HG03521 (cell line): ENCODE results near the gene HARS2.
"Not testable (repeated sequence)": the region's sequence is repeated elsewhere in the genome, so short reads cannot be mapped to it uniquely, and the experiment has no call there.

Experiments
- ATAC-seq: cut with Tn5 transposase; IDR thresholded peaks from one replicate; pipeline ENCODE4 v1.9.1; 2021; ENCODE audit warnings: mild to moderate bottlenecking, moderate library complexity; ENCODE audit not compliant: unreplicated experiment

Gene HARS2, protein sequence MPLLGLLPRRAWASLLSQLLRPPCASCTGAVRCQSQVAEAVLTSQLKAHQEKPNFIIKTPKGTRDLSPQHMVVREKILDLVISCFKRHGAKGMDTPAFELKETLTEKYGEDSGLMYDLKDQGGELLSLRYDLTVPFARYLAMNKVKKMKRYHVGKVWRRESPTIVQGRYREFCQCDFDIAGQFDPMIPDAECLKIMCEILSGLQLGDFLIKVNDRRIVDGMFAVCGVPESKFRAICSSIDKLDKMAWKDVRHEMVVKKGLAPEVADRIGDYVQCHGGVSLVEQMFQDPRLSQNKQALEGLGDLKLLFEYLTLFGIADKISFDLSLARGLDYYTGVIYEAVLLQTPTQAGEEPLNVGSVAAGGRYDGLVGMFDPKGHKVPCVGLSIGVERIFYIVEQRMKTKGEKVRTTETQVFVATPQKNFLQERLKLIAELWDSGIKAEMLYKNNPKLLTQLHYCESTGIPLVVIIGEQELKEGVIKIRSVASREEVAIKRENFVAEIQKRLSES

DNA sequence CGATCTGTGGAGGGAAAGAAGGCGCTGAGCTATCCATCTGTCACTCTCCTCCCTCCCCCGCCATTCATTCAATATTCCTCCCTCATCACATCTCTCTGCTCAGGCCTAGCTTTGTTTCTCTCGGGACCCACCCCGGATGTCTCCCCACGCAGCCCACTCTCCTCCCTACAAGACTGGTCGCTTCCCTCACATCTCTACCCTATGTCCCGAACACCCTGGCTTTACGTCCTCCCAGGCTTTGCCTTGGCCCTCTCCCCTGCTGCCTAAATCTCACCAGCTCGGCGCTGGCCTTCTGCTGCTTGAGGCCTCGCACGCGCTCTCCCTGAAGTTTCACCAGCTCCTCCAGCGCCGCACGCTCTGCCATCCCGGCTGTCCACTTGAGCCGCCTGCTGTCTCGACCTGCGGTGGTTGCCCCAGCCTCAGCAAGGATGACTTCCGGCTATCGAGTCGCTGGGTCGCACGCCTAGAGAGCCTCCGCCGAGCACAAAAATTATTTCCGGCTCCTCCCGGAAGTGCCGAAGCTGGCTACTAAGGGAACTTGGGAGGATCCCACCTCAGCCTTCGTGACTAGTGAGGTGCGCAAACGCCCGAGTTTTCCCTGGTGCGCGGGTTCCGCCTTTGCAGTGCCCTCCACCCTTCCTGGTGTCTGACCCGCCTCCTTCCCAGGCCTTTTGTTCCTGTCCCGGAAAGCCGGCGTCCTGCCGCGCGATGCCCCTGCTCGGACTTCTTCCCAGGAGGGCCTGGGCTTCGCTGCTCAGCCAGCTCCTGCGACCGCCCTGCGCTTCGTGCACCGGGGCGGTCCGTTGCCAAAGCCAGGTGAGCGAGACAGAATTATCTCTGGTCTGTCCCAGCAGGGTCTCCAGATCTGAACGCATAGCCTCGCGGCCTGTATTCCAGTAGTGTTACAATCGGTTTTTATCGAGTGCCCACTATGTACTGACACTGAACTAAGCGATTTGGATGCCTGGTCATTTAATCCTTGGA, at the start of gene HARS2, which contains the start of gene HARS1:
HARS2 (plus strand) TSS at position 515 of the 984 bp plus-strand sequence; CDS start at position 709, 194 bp downstream.
HARS1 (minus strand) TSS at position 430 of the 984 bp plus-strand sequence; CDS start at position 364, 66 bp downstream.
- ATAC-seq = peak; percentile 98

DNA sequence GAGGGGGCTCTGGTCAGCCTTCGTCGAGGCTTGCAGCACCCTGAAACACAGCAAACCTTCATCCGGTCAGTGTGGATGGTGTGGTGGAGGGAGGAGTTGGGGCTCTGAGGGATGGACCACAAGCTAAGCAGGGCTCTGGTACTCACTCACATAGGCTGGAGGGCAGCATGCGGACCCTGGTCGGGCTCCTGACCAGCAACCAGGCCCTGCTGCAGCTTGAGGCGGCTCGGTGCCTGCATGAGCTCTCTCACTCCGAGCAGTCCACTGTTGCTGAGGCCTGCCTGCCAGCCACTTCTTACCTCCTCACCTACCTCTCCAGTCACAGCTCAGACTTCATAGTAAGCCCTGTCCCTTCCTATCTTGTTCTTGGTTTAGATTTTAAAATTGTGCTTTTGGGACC, 49.5 kb upstream of the HARS2 start:
- no peak for ATAC-seq

DNA sequence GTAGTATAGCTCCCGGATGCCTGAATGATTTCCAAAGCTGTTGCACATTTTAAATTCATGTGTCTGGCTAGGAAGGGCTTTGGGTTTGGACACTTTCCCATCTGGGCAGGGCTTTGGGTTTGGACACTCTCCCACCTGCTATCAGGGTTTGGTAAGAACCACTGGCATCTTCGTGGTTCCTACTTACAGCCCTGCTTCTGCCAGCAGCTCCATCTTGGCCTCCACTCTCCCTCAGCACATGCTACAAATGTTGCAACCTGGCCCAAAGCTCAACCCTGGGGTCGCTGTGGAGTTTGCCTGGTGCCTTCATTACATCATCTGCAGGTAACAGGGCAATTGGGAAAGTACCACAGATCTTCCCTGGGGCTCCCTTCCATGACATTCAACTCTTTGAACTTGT, 48.5 kb upstream of the HARS2 start:
- ATAC-seq = no peak

DNA sequence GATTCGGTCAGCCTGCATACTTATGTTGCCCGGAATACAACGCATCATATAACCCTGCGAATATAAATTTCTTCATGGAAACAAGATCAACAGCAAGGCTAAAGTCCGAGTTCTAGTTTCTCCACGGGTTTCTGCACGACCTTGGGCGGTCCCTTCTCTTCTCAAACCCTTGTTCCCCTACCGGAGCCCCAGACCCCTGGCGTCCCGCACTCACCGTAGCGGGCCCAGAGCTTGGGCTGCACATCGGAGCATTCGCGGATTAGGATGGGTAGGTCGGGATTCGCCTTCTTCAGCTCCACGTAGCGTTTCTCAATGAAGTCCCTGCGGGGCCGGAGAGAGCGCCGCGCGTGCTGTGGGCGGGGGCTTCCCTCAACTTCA, 44.2 kb upstream of the HARS2 start:
- ATAC-seq = no peak

DNA sequence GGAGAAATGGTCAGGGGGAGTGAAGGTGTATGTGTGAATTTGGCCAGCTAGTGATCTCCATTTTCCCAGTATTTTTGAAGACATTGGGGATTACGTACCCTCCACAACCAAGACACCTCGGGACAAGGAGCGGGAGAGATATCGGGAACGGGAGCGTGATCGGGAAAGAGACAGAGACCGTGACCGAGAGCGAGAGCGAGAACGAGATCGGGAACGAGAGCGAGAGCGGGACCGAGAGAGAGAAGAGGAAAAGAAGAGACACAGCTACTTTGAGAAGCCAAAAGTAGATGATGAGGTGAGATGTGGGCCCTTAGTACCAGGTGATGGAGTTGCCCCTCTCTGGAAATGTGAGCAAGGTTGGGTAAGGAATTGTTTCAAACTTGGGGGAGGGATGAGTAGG, 32.4 kb upstream of the HARS2 start:
- ATAC-seq = no peak

DNA sequence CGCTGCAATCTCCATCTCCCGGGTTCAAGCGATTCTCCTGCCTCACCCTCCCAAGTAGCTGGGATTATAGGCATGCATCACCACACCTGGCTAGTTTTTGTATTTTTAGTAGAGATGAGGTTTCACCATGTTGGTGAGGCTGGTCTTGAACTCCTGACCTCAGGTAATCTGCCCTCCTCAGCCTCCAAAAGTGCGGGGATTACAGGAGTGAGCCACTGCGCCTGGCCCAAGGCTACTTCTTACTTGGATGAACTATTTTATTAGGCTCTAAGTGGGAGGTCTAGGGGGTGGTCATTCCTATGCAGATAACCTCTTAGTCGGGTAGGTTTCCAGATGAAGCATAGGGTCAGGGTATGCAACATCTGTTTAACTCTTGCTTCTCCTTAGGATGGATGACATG, 30.9 kb upstream of the HARS2 start:
- ATAC-seq = not testable (repeated sequence)

DNA sequence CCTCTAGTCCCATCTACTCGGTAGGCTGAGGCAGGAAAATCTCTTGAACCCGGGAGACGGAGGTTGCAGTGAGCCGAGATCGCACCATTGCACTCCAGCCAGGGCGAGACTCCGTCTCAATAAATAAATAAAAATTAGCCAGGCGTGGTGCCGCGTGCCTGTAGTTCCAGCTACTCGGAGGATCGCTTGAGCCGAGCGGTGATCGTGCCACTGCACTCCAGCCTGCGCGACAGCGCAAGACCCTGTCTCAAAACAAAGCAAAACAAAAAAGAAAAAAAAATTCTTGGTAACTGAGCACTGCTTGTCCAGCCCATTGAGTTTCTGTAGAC, 27.3 kb upstream of the HARS2 start:
- no peak for ATAC-seq

DNA sequence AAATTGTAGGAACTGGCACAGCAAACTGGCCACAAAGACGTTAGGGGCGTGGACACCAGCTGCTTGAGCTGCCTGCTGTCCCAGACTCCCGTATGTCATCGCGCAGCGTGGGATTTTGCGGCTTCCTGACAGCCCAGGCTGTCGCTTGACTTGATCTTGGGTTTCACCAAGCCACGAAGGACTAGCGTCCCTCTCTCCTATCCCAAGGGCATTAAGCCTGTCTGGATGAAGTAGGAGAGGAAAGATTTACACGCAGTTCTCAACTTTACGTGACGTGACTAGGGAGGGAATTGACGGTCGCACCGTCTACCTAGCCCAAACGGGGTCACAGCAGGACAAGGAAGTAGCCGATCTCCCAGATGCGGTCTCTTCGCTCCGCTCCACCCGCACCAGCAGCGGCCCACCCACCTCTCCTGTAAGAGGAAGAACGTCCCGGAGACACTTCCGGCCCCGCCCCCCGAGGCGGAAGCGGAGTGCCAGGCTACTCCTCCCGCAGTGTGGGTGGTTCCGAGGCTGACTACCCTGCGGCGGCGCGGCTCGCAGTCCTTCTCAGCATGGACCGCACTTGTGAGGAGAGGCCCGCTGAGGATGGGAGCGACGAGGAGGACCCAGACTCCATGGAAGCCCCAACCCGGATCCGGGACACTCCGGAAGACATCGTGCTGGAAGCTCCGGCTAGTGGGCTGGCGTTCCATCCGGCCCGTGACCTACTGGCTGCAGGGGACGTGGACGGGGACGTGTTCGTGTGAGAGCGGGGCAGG, 26.7 kb upstream of the HARS2 start, which contains the start of gene WDR55:
WDR55 (plus strand) TSS at position 546 of the 761 bp plus-strand sequence; CDS start at position 555, 9 bp downstream.
- peak; percentile 96 for ATAC-seq

DNA sequence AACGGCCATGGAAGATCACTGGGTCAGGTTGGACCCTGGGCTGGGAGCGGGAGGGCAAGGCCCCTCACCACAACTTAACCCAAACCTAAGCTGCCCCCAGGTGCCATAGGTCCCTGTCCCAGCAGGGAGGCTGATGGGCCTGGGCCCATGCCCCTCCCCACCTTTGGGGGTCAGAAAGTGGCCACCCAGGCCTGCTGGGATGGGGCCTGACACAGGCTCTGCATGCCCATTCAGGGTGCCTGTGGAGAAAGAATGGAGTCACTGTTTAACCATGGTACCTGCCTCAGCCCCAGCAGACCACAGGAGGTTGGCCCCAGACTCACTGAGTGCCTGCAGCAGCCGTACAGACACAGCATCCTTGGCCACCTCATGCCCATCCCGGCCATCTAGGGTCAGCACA, 20.2 kb upstream of the HARS2 start:
- not testable (repeated sequence) for ATAC-seq

DNA sequence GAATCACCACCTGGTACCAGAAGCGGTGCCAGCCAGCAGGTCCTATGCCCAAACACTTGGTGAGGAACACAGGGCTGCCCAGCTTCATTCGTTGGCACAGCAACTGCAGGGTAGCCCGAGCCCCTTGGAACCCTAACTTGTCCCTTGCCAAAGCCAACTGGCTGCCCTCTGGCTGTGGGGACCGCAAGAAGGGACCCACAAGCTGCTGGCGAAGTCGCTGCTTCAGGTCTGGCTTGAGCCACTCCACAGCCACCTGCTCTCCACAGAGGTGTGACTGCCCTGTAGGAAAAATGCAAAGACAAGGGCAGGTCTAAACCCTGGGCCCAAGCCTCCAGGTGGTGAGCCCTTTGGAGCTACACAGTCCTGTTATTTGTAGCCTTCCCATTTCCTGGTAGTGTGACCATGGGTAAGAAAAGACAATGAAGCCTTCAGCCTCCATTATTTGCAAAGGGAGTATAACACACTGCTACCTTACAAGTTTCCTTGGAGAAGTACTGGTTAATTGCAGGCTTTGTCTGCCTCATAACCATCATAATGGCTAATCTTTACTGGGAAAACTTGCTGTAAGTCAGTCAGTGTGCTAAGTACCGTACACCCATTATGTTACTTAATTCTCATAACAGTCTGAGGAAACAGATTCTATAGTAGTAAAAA, 19.7 kb upstream of the HARS2 start:
- no peak for ATAC-seq

DNA sequence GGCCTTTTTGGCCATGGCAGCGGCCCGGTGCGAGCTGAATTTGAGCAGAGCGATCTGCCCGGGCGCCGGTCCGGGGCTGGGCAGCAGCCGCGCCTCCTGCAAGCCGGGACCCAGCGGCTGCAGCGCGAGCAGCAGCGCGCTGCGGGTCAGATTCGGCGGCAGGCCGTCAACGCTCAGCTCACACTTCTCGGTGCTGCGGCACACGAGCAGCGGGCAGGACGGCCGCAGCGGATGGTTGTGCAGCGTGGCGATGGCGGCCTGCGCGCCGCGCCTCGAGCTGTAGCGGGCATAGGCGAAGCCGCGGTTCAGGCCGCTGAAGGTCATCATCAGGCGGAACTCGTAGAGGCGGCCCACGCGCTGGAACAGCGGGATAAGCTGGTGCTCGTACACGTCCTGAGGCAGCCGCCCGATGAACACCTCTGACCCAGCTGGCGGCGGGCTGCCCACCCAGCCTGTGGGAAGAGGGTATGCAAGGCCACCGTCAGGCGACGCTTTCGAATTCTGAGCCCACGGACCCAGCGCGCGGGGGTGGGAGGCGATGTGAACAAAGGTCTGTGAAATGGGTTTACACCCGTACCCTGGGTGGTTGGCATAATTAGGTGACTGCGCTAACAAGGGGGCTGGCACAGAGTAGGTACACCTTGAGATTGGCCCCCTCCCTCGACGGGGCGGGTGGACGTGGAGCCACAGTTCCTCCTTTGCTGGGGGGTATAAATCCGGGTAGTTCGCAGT, 18.6 kb upstream of the HARS2 start:
- ATAC-seq = no peak

DNA sequence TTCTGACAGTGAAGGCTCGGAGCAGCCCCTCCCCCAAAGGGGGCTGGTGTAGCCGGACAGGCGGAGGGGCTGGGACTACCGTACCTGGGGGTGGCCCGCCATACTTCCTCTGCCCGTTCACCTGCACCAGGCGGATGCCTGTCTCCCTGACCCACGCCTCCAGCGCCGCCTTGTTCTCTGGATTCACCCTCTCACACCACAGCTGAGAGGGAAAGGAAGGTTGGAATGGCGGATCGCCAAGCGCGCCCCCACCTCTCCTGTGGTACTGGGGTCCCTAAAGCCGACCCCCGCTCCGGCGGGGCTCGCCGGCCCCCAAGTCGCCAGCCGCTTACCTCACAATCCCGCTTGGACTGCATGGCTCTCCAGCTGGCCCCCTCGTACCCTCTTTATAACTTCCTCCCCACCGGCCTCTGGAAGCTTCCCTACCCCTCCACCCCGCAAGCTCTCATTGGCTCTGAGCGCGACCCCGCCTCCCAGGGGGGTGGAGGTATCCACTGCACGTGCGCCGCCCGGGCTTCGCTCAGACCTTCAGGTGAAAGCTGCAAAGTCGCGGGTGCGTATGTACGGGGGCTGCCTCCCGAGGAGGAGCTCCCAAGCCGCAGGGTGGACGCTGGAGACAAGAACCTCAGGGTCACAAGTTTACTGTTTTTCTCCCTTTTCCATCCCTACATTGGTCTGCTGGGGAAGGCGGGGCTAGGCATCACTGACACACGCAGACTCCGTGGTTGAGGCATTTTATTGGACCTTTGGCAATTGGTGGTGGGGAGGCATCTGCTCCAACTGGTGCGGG, 17.9 kb upstream of the HARS2 start, which contains the start of gene DND1:
DND1 (minus strand) TSS at position 390 of the 790 bp plus-strand sequence; CDS start at position 356, 34 bp downstream.
- ATAC-seq = no peak

DNA sequence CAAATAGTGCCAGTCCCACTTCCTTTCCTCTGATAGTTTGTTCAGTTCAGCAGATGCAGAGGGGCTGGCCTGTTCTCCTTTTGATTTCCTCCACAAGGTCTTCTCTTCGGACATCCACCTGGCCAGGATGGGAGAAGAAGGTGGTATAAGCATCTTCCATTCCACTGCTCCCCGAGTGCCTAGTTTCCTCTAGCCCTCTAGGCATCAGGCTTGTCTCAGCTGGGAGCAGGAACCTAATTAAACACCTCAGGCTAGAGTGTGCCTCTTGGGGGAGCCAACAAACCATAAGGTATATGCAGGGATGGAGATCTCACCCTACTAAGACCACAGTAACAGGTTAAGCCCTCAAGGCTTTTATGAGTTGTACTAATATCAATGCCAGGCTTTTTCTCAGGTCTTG, 17.0 kb upstream of the HARS2 start:
- ATAC-seq = no peak

DNA sequence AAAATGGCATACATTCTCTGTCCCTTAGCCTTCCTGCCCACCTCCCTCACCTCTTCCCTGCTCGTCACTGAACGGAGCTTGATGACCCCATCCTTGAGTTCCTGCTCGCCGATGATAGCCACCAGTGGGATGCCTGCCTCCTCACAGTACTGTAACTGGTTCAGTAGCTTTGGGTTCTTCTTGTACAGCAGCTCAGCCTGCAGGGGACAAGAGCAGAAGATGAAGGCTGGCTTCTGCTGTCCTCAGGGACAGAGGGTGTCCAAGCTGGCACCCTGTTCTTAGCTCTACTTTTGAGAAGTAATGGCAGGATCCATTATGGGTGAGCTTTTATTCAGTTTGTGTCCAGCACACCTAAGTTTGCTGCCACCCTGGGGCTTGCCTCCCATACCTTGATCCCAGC, 16.6 kb upstream of the HARS2 start:
- no peak for ATAC-seq

DNA sequence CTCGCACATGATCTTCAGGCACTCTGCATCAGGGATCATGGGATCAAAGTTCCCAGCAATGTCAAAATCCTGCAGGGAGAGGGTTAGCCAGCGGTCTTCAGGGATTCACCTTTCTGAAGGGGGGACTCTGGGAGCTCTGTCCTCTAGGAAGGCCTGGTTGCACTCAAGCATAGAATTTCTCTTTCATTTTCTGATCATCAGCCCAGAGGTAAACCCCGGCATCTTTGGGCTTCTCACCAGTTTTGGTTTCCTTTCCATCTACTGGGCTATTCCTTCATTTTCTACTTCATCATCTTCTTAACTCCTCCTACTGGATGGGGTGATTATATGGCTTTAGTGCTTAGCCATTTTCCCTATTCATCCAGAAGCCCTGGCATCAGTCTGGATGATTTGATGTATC, 13.3 kb upstream of the HARS2 start:
- peak; percentile 47 for ATAC-seq

DNA sequence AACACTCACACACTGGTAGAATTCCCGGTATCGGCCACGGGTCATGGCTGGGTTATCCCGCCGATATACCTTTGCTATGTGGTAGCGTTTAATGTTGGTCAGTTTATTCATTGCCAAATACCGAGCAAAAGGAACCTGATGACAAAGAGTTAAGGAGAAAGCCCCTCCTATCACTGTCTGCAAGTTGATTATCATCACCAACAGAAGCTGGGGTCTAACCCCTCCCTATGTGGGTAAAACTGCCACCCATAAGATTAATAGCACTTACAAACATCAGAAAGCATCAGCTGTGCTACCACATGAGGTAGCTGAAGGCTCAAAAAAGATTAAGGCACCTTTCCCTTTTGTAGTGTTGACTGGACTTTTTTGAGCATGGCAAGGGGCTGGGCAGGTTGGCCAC, 12.3 kb upstream of the HARS2 start:
- no peak for ATAC-seq

DNA sequence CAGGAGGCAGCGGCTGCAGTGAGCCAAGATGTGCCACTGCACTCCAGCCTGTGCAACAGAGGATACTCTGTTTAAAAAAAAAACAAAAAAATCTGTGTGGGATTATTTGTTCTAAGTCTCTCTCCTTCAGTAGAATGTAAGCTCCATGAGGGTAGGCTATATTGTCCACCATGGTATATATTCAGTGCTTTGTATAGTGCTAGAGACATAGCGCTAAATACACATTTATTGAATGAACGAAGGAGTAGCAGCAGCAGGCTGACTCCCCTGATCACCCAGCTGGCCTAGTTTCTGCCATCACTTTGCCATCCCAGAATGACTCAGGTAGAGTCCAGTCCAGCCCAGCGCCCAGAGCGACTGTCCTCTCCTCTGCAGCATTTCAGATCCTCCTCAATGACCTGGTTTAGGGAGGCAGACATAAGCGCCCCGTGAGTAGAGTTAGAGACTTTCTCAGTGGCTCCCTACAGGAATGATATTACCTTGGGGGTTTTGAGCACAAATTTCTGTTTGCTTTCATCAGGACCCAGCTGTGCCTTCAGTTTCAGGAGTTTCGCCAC, 801 bp upstream of the HARS2 start:
- no peak for ATAC-seq

DNA sequence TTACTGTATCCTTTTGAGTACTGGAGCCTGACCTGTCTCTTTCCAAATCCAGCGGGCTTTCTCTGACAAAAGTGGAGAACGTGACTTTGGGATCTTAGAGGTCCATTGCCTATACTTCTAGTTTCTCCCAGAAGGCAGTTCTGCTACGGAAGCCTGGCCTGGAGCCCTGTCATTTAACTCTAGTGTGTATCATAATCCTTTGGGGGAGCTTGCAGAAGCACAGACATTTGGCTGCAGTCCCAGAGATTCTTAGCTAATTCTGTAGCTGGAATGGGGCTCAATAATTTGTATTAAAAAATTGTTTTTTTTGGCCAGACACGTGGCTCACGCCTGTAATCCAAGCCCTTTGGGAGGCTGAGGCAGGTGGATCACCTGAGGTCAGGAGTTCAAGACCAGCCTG, 3.0 kb downstream of the HARS2 start:
- ATAC-seq = no peak
